Kidney epithelial cell (primary cell): ENCODE data around the gene HS6ST1. TPM values are rescaled to one million over a fixed set of nuclear protein-coding genes. Genes with fewer than 3 reads are reported as not detected.

Source experiments
- DNase-seq: peaks from one replicate; pipeline ENCODE4 v3.0.0-alpha.2; 2010; ENCODE audit warnings: low read depth
- H3K27me3 ChIP-seq: 2 replicates; pipeline ENCODE4 v1.6.0; 2011; ENCODE audit warnings: low read length; ENCODE audit not compliant: control insufficient read depth, insufficient read depth
- H3K36me3 ChIP-seq: 2 replicates; pipeline ENCODE4 v1.5.1; 2011; ENCODE audit warnings: low read length; ENCODE audit not compliant: control insufficient read depth, insufficient read depth
- H3K4me3 ChIP-seq: 2 replicates; pipeline ENCODE4 v1.5.1; 2011; ENCODE audit warnings: low read depth, mild to moderate bottlenecking, control low read depth, low read length
- CTCF ChIP-seq: IDR thresholded peaks from 2 replicates; pipeline ENCODE4 v1.5.1; 2011; ENCODE audit warnings: mild to moderate bottlenecking, moderate library complexity, low read length, control low read depth, inconsistent platforms; ENCODE audit not compliant: insufficient read depth, poor library complexity, severe bottlenecking
- total RNA-seq: library from RNA; depleted of rRNA; stranded (reverse); fragments of >200 nt; gene quantifications from 2 replicates; pipeline ENCODE4 v1.2.3, GENCODE V29; 2015

The HS6ST1 gene
- total RNA-seq, 1 donor from 2014 or later = 34.4 TPM

DNA sequence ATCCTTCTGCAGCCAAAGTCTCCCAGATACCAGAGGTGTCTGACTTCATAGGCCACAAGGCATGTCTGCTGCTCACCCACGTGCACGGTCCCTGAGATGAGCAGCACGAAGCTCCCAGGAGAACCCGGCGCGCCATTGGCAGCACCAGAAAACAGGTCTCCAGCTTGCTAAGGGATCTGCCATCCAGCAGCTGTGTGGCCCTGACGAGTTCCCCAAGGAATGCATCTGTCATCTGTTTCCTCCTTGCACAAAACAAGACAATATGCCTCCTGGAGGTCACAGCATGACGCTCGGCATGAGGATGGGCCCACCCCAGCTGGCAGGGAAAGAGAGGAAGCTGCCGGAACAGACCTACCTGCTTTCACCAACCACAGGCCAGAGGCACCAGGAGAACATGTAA lies 29.2 kb downstream of the HS6ST1 start:
- H3K4me3 ChIP-seq = no peak overlapping the region
- H3K36me3 ChIP-seq = no peaks in the 10 kb centered on the region
- H3K27me3 ChIP-seq = no peaks in the 10 kb centered on the region
- no peak for TF ChIP-seq CTCF
- no peak for DNase-seq

DNA sequence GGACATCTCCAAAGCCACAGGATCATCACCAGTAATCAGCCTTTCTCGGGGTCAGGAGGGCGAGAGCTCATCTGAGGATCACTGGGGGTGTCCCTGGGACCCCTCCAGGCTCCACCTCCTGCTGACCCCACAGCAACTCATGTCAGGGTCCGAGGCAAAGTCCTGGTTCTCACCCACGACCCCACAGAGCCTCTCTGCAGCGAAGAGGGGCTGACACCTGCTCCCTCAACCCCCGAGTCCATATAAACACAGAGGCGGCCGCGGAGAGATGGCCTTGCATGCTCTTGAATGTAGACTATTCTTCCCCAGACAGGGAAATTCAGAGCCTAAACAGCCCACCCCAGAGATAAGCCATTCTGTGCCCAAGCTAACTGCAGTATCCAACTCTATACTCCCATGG lies 29.9 kb downstream of the HS6ST1 start:
- no peak for DNase-seq
- Histone ChIP-seq H3K36me3 (no peaks in the 10 kb centered on the region), H3K4me3 (no peak overlapping the region), H3K27me3 (no peaks in the 10 kb centered on the region)
- no peak for TF ChIP-seq CTCF

- Histone ChIP-seq H3K27me3 (no peaks in the 10 kb centered on the region), H3K36me3 (no peaks in the 10 kb centered on the region), H3K4me3 (no peak overlapping the region)
- no peak for DNase-seq
- no peak for TF ChIP-seq CTCF
These were observed 30.6 kb downstream of the HS6ST1 start for GRCh38 chr2:128287780-128288735.

GRCh38 chr2:128286905-128287779 lies 31.5 kb downstream of the HS6ST1 start:
- Histone ChIP-seq H3K27me3 (no peaks in the 10 kb centered on the region), H3K4me3 (no peak overlapping the region), H3K36me3 (no peaks in the 10 kb centered on the region)
- DNase-seq = no peak
- TF ChIP-seq CTCF = no peak

GRCh38 chr2:128286011-128286721 lies 32.5 kb downstream of the HS6ST1 start:
- Histone ChIP-seq H3K36me3 (no peaks in the 10 kb centered on the region), H3K27me3 (no peaks in the 10 kb centered on the region), H3K4me3 (no peak overlapping the region)
- no peak for DNase-seq
- no peak for TF ChIP-seq CTCF
